Fibroblast of pulmonary artery (primary cell): Measurements from ENCODE around the gene MDK.

Experiments used
- DNase-seq: peaks from one replicate; pipeline ENCODE4 v3.0.0-alpha.2; 2010; ENCODE audit warnings: low read depth
- H3K4me3 ChIP-seq: replicated peaks from 2 replicates; pipeline ENCODE4 v1.5.1; 2011; ENCODE audit warnings: low read depth, mild to moderate bottlenecking, control low read depth, low read length, moderate library complexity
- CTCF ChIP-seq: IDR thresholded peaks from 2 replicates; pipeline ENCODE4 v1.5.1; 2011; ENCODE audit warnings: mild to moderate bottlenecking, control low read depth, low read length, inconsistent platforms; ENCODE audit errors: missing control alignments

MDK gene

GRCh38 chr11:46362156-46363030 lies 19.1 kb upstream of the MDK start:
- TF ChIP-seq CTCF, result no peak
- DNase-seq, result no peak
- H3K4me3 ChIP-seq, result no peak overlapping the region

GRCh38 chr11:46363031-46363407 lies 18.4 kb upstream of the MDK start:
- H3K4me3 ChIP-seq, result no peak overlapping the region

GRCh38 chr11:46363455-46364005 lies 17.9 kb upstream of the MDK start:
- DNase-seq, result no peak
- no peak overlapping the region for H3K4me3 ChIP-seq
- no peak for TF ChIP-seq CTCF

More at GRCh38 chr11:46363031-46363407, 18.4 kb upstream of the MDK start:
- peak; percentile 77 for DNase-seq
- no peak for TF ChIP-seq CTCF

GRCh38 chr11:46364056-46364455 lies 17.4 kb upstream of the MDK start:
- DNase-seq, result no peak
- TF ChIP-seq CTCF, result no peak
- H3K4me3 ChIP-seq, result no peak overlapping the region

- TF ChIP-seq CTCF, result no peak
- DNase-seq, result no peak
- H3K4me3 ChIP-seq, result no peak overlapping the region
Observed at GRCh38 chr11:46364791-46365190, 16.7 kb upstream of the MDK start.

GRCh38 chr11:46366260-46366659 lies 15.2 kb upstream of the MDK start:
- no peak overlapping the region for H3K4me3 ChIP-seq
- TF ChIP-seq CTCF, result no peak

More at GRCh38 chr11:46366260-46366659, 15.2 kb upstream of the MDK start:
- DNase-seq, result no peak
